Adrenal gland (tissue), 12 donors: ENCODE data around the gene POMGNT2. TPM values are rescaled to one million over a fixed set of nuclear protein-coding genes. Genes with fewer than 3 reads are reported as not detected.

Source experiments
- DNase-seq, 7 donors: peaks; one replicate each; pipeline ENCODE4 v3.0.0-alpha.2; 2019 to 2020
- H3K27ac ChIP-seq, 5 donors: fragments of 200-600 bp; sonication (generic) in 4 of 5; 1 replicate in 3 of 5; 2 replicates in 2 of 5; pipeline versions ENCODE4 v1.5.1 to v1.8.0; 2016 to 2020; ENCODE audit warnings: mild to moderate bottlenecking in 1 of 5
- H3K27me3 ChIP-seq: fragments of 200-600 bp; 2 replicates; pipeline ENCODE4 v1.8.0; 2021
- H3K36me3 ChIP-seq, 2 donors: fragments of 200-600 bp; replicated peaks in 1 of 2; 1 replicate in 1 of 2; 2 replicates in 1 of 2; pipeline versions ENCODE4 v1.5.1 to v1.8.0; 2018 to 2022
- H3K4me1 ChIP-seq, 2 donors: fragments of 200-600 bp; replicated peaks in 1 of 2; 1 replicate in 1 of 2; 2 replicates in 1 of 2; pipeline versions ENCODE4 v1.5.1 to v1.8.0; 2018 to 2021
- H3K4me3 ChIP-seq, 4 donors: fragments of 200-600 bp; sonication (generic) in 3 of 4; one replicate each; pipeline ENCODE4 v1.5.1; 2016 to 2018
- H3K9me3 ChIP-seq, 3 donors: fragments of 200-600 bp; sonication (generic) in 1 of 3; replicated peaks in 1 of 3; 1 replicate in 2 of 3; 2 replicates in 1 of 3; pipeline versions ENCODE4 v1.5.1 to v1.8.0; 2016 to 2021
- WGBS, 4 donors: extraction: QIAGEN DNeasy Blood & Tissue Kit in 2 of 4; methylation state at CpG; one replicate each; pipeline versions ENCODE4 v1.1.5 to v1.1.7; 2013 to 2017; 5-methylcytosine and 5-hydroxymethylcytosine counted together
- intact Hi-C, 2 donors: fragments of 100-400 bp; cut with DNase I; formaldehyde crosslinking; loops; one replicate each; pipeline versions ENCODE4 v1.14.1 to v1.15.0; 2022 to 2023
- polyA plus RNA-seq, 3 donors: library from polyadenylated mRNA; stranded (reverse); fragments of 200-250 nt in 2 of 3; fragments of 350-450 nt in 1 of 3; fragmentation: Illumina TruSeq in 1 of 3; extraction: RNeasy Lipid Tissue Mini Kit (QIAGEN cat#74804) in 1 of 3; gene quantifications; one replicate each; pipeline ENCODE4 v1.2.3, GENCODE V29; 2013 to 2014
- total RNA-seq, 9 donors: library from RNA; depleted of rRNA in 4 of 9; stranded (reverse); fragments of >200 nt in 4 of 9; fragments of 120-200 nt in 1 of 9; fragmentation: NEBNext Ultra II Directional in 1 of 9; extraction: Animal tissue kit (Norgen Biotek cat#: 25700) in 1 of 9; gene quantifications; one replicate each; pipeline versions ENCODE4 v1.1.0 to v1.2.4, GENCODE V29; 2013 to 2023
- TF ChIP-seq, protein P1 (sequence below), 6 experiments: fragments of 450-650 bp in 4 of 6; fragments of 200-600 bp in 2 of 6; sonication (generic) in 1 of 6; IDR thresholded peaks; 1 replicate in 5 of 6; 2 replicates in 1 of 6; pipeline versions ENCODE4 v1.5.1 to v1.8.0; 2016 to 2021; ENCODE audit warnings: antibody characterized with exemption in 6 of 6, mild to moderate bottlenecking in 2 of 6, moderate library complexity in 1 of 6
- donor health status: healthy with polysubstance abuse.
- donor health status: Bipolar disorder and iron deficiency.
- donor health status: DM: yes; HTN: yes; CAD: no.
- donor health status: DM: no; HTN: no; CAD: no.
- donor health status: DM: no; HTN: no; CAD: no.
- donor health status: DM: yes; HTN: yes; CAD: no.

The POMGNT2 gene
- total and polyA plus RNA-seq, 12 donors: 6.5 to 44.9 (median 18.6) TPM

DNA sequence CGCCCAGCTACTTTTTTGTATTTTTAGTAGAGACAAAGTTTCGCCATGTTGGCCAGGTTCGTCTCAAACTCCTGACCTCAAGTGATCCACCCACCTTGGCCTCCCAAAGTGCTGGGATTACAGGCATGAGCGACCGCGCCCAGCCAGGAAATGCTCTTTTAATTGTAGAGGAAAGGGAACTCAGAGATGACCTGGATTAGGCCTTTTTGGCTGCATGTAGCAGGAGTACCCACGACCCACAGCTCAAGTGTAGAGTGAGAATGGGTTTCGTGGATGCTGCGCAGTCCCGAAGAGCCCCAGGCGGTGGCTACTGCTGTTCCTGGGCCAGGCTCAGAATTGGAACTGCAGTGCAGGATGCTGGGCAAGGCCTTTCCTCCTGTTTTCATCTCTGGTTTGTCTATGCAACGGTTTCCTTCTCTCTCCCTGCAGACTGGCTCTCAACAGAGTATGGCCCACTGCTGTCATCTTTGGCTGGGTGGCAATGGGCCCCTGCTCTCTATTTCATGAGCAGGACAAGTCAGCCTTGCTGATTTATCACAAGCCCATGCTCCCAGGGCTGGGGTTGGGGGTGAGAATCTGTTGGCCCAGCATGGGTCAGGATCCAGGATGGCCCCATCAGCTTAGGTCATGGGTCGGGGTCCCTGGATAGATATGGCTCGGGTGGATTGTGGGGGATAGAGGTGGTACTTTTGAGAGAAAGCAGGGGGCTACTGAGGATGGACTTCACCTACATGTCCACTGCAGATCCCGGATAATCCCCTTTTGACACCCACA is 75.5 kb downstream of the POMGNT2 start:
- peak in 1 of 7 donors; percentile 34 for DNase-seq
- Histone ChIP-seq H3K9me3 (no peaks in the 10 kb centered on the region), H3K4me3 (no peak overlapping the region), H3K4me1 (no peaks in the 10 kb centered on the region), H3K36me3 (no peaks in the 10 kb centered on the region), H3K27ac (no peak overlapping the region), H3K27me3 (no peaks in the 10 kb centered on the region)
- intact Hi-C loops: no loop called here
- TF ChIP-seq, protein P1, sequence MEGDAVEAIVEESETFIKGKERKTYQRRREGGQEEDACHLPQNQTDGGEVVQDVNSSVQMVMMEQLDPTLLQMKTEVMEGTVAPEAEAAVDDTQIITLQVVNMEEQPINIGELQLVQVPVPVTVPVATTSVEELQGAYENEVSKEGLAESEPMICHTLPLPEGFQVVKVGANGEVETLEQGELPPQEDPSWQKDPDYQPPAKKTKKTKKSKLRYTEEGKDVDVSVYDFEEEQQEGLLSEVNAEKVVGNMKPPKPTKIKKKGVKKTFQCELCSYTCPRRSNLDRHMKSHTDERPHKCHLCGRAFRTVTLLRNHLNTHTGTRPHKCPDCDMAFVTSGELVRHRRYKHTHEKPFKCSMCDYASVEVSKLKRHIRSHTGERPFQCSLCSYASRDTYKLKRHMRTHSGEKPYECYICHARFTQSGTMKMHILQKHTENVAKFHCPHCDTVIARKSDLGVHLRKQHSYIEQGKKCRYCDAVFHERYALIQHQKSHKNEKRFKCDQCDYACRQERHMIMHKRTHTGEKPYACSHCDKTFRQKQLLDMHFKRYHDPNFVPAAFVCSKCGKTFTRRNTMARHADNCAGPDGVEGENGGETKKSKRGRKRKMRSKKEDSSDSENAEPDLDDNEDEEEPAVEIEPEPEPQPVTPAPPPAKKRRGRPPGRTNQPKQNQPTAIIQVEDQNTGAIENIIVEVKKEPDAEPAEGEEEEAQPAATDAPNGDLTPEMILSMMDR (IDR thresholded peaks at IDR 0.05): no peak
- WGBS, 4 donors: 87 to 92% (median 89%) methylated on average over 15 of the region's 15 CpGs

Other genes starting within 250 kb of the POMGNT2 start
- gene CYP8B1, start 230.2 kb downstream of the POMGNT2 start, total RNA-seq: under 1 TPM in 2 of 9 donors, not detected in 7; 0.04 to 0.08 TPM
- gene CYP8B1, start 230.2 kb downstream of the POMGNT2 start, polyA plus RNA-seq: under 1 TPM in 1 of 3 donors, not detected in 2; 0.07 TPM
- gene ZNF662, start 199.9 kb downstream of the POMGNT2 start, total RNA-seq: 10 to 100 TPM in 2 of 9 donors, 1 to 10 TPM in 7; 1.8 to 17.6 (median 7.3) TPM
- 10 to 100 TPM in 1 of 3 donors, 1 to 10 TPM in 2; 5.4 to 10.6 (median 5.4) TPM for gene ZNF662, start 199.9 kb downstream of the POMGNT2 start, polyA plus RNA-seq
- gene GASK1A, start 126.8 kb downstream of the POMGNT2 start, total RNA-seq: 10 to 100 TPM in 2 of 9 donors, 1 to 10 TPM in 7; 2.9 to 15.5 (median 6.2) TPM
- gene GASK1A, start 126.8 kb downstream of the POMGNT2 start, polyA plus RNA-seq: 1 to 10 TPM; 1.5 to 2.4 (median 2.3) TPM
- 10 to 100 TPM; 17.4 to 36.4 (median 24.9) TPM for gene SNRK, start 180.5 kb upstream of the POMGNT2 start, total RNA-seq
- 10 to 100 TPM in 2 of 3 donors, 1 to 10 TPM in 1; 8.1 to 13.2 (median 12.5) TPM for gene SNRK, start 180.5 kb upstream of the POMGNT2 start, polyA plus RNA-seq